SK-N-SH treated with all-trans-retinoic acid at 6 μM for 48 hours (cell line): ENCODE data around the gene PRSS36.

ENCODE experiments used
- ATAC-seq: fragments of 200-7000 bp; cut with Tn5 transposase; 3 replicates; pipeline ENCODE4 v1.9.1; 2020; ENCODE audit warnings: mild to moderate bottlenecking, moderate library complexity
- ARNTL ChIP-seq: fragments of 450-650 bp; formaldehyde crosslinking; IDR thresholded peaks from 2 replicates; pipeline ENCODE4 v1.5.0; 2020; ENCODE audit warnings: low read depth, mild to moderate bottlenecking, moderate library complexity, borderline replicate concordance
- CREB5 ChIP-seq: fragments of 250-450 bp; sonication (Bioruptor Pico); IDR thresholded peaks from 2 replicates; pipeline ENCODE4 v1.5.1; 2020; ENCODE audit warnings: low read depth, mild to moderate bottlenecking, moderate library complexity
- CSDC2 ChIP-seq: fragments of 250-450 bp; sonication (Bioruptor Pico); IDR thresholded peaks from 2 replicates; pipeline ENCODE4 v1.5.0; 2020; ENCODE audit warnings: mild to moderate bottlenecking, moderate library complexity
- GLIS3 ChIP-seq: fragments of 250-450 bp; sonication (Bioruptor Pico); IDR thresholded peaks from 2 replicates; pipeline ENCODE4 v1.5.0; 2020; ENCODE audit warnings: mild to moderate bottlenecking, moderate library complexity
- ISL1 ChIP-seq: fragments of 250-450 bp; sonication (Bioruptor Pico); IDR thresholded peaks from 2 replicates; pipeline ENCODE4 v2.1.2; 2022; ENCODE audit warnings: mild to moderate bottlenecking, moderate library complexity
- POU6F1 ChIP-seq: fragments of 250-450 bp; sonication (Bioruptor Pico); IDR thresholded peaks from 2 replicates; pipeline ENCODE4 v1.8.0; 2021; ENCODE audit warnings: low read depth, mild to moderate bottlenecking, moderate library complexity, borderline replicate concordance
- PPARA ChIP-seq: fragments of 250-450 bp; sonication (Bioruptor Pico); IDR thresholded peaks from 2 replicates; pipeline ENCODE4 v1.5.0; 2020; ENCODE audit warnings: mild to moderate bottlenecking, borderline replicate concordance
- RARB ChIP-seq: fragments of 250-450 bp; sonication (Bioruptor Pico); IDR thresholded peaks from 2 replicates; pipeline ENCODE4 v1.8.0; 2021; ENCODE audit warnings: mild to moderate bottlenecking, moderate library complexity
- SNAI2 ChIP-seq: fragments of 250-450 bp; sonication (Bioruptor Pico); IDR thresholded peaks from 2 replicates; pipeline ENCODE4 v1.5.0; 2020; ENCODE audit warnings: mild to moderate bottlenecking, moderate library complexity
- TCF4 ChIP-seq: fragments of 250-450 bp; sonication (Bioruptor Pico); IDR thresholded peaks from 2 replicates; pipeline ENCODE4 v1.8.0; 2021; ENCODE audit warnings: mild to moderate bottlenecking, moderate library complexity, borderline replicate concordance
- TSHZ2 ChIP-seq: fragments of 250-450 bp; sonication (Bioruptor Pico); IDR thresholded peaks from 2 replicates; pipeline ENCODE4 v1.5.0; 2020; ENCODE audit warnings: mild to moderate bottlenecking, moderate library complexity
- ZFP30 ChIP-seq: fragments of 450-650 bp; formaldehyde crosslinking; IDR thresholded peaks from 2 replicates; pipeline ENCODE4 v1.5.0; 2022; ENCODE audit warnings: mild to moderate bottlenecking, moderate library complexity
- ZNF70 ChIP-seq: fragments of 450-650 bp; formaldehyde crosslinking; IDR thresholded peaks from 2 replicates; pipeline ENCODE4 v1.5.0; 2020; ENCODE audit warnings: mild to moderate bottlenecking, moderate library complexity
- ZNF8 ChIP-seq: fragments of 450-650 bp; formaldehyde crosslinking; IDR thresholded peaks from 2 replicates; pipeline ENCODE4 v1.5.0; 2020; ENCODE audit warnings: mild to moderate bottlenecking, moderate library complexity
- TF ChIP-seq, protein P1 (sequence below): fragments of 250-450 bp; sonication (Bioruptor Pico); IDR thresholded peaks from 2 replicates; pipeline ENCODE4 v1.5.1; 2021; ENCODE audit warnings: mild to moderate bottlenecking, moderate library complexity
- TF ChIP-seq, protein P2 (sequence below): fragments of 250-450 bp; sonication (Bioruptor Pico); IDR thresholded peaks from 2 replicates; pipeline ENCODE4 v1.8.0; 2020; ENCODE audit warnings: mild to moderate bottlenecking, moderate library complexity, borderline replicate concordance

Gene PRSS36

GRCh38 chr16:31193874-31194273 lies 44.0 kb upstream of the PRSS36 start (continued):
- TF ChIP-seq, protein P1, sequence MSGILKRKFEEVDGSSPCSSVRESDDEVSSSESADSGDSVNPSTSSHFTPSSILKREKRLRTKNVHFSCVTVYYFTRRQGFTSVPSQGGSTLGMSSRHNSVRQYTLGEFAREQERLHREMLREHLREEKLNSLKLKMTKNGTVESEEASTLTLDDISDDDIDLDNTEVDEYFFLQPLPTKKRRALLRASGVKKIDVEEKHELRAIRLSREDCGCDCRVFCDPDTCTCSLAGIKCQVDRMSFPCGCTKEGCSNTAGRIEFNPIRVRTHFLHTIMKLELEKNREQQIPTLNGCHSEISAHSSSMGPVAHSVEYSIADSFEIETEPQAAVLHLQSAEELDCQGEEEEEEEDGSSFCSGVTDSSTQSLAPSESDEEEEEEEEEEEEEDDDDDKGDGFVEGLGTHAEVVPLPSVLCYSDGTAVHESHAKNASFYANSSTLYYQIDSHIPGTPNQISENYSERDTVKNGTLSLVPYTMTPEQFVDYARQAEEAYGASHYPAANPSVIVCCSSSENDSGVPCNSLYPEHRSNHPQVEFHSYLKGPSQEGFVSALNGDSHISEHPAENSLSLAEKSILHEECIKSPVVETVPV (CRISPR knock-in tag): no peak
- TF ChIP-seq POU6F1 (no peak), GLIS3 (CRISPR knock-in tag) (no peak), ARNTL (CRISPR knock-in tag) (no peak)
- TF ChIP-seq, all 23 proteins: peak for 0

GRCh38 chr16:31192856-31193642 lies 43.2 kb upstream of the PRSS36 start:
- ATAC-seq: no peak
- TF ChIP-seq, protein P1 (CRISPR knock-in tag): no peak
- no peak for TF ChIP-seq GLIS3 (CRISPR knock-in tag)
- no peak for TF ChIP-seq ZFP30 (CRISPR knock-in tag)
- no peak for TF ChIP-seq CSDC2 (CRISPR knock-in tag)

DNA sequence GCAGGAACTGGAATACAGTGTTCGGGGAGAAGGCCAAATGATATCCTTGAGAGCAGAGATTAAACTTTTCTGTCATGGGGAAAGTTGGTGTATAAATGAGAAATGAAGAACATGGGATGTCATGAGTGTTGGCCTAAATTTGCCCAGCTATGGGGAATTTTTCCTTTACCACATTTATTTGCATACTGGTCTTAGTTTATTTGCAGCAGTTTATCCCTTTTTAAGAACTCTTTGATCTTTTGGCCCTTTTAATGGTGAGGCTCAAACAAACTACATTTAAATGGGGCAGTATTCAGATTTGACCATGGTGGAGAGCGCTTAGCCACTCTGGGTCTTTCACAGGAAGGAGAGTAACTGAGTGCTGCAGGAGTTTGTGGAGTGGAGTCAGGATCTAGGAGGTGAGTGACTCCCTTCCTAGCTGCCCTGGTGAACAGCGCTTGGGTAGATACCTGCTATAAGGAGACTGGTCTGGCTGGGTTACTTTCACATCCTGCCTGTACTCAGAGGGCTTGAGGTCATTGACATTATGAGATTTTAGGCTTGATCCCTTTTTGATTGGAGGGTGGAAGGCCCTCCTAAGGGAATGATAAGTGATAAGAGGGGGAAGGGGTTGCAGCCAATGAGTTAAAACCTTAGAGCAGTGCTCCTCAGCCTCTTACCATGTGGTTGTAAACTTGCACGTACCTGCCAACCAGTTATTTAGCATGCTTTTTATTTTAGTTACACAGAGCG lies 42.0 kb upstream of the PRSS36 start:
- no peak for ATAC-seq
- TF ChIP-seq RARB (CRISPR knock-in tag) (no peak), SNAI2 (CRISPR knock-in tag) (no peak), POU6F1 (no peak)
- TF ChIP-seq, protein P2, sequence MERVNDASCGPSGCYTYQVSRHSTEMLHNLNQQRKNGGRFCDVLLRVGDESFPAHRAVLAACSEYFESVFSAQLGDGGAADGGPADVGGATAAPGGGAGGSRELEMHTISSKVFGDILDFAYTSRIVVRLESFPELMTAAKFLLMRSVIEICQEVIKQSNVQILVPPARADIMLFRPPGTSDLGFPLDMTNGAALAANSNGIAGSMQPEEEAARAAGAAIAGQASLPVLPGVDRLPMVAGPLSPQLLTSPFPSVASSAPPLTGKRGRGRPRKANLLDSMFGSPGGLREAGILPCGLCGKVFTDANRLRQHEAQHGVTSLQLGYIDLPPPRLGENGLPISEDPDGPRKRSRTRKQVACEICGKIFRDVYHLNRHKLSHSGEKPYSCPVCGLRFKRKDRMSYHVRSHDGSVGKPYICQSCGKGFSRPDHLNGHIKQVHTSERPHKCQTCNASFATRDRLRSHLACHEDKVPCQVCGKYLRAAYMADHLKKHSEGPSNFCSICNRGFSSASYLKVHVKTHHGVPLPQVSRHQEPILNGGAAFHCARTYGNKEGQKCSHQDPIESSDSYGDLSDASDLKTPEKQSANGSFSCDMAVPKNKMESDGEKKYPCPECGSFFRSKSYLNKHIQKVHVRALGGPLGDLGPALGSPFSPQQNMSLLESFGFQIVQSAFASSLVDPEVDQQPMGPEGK (CRISPR knock-in tag): no peak
- TF ChIP-seq, all 23 proteins: peak for 0

GRCh38 chr16:31190818-31191444 lies 41.1 kb upstream of the PRSS36 start:
- ATAC-seq: no peak
- TF ChIP-seq TCF4 (CRISPR knock-in tag) (no peak), ISL1 (no peak), TSHZ2 (CRISPR knock-in tag) (no peak), ZNF8 (CRISPR knock-in tag) (no peak), PPARA (no peak), SNAI2 (CRISPR knock-in tag) (no peak), ZNF70 (no peak), CREB5 (CRISPR knock-in tag) (no peak)
- TF ChIP-seq, protein P1 (CRISPR knock-in tag): no peak
- TF ChIP-seq, protein P2 (CRISPR knock-in tag): no peak
